GM12873 (cell line): Measurements from ENCODE around the gene YWHAB.

Experiments used
- CTCF ChIP-seq: IDR thresholded peaks from 2 replicates; pipeline ENCODE4 v1.5.1; 2012; ENCODE audit warnings: low read depth, mild to moderate bottlenecking, moderate library complexity, low read length, control low read depth; ENCODE audit not compliant: insufficient read depth; ENCODE audit errors: missing control alignments

The YWHAB gene

DNA sequence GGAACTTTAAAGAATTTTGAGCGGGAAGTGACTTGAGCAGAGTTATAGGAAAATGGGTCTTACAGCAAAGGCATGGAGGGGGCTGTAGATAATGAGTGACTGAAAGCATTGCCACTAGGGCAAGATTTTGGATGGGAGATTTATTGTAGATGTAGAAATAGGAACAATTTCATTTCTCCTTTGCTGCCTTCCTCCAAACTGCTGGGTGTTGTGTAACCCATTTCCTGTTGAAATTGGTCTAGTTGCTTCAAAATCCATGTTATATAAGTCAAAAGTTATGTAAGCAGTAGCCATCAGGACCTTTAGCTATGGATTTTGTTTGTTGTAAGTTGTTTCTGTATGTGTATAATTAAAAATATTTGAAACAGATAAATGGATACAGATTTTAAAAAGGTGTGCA lies 11.1 kb downstream of the YWHAB start:
- TF ChIP-seq CTCF = no peak

DNA sequence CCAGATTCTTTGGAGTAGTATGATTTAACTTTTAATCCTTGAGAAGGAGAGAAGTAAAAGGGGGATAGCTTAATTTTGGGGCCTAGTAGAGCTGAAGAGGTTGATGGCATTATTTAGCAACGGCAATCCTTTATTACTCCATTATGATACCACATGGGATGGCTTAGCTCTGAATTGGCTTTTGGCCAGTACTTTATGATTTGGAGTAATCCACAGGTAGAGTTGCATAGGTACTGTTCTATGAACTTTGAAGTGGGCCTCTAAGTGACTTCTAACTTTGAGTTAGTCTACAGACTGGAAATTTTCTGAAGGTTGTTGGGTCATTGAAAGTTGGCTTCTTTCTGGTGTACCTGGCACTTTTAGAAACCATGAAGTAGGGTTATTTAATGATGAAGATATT lies 11.6 kb downstream of the YWHAB start:
- TF ChIP-seq CTCF = no peak

DNA sequence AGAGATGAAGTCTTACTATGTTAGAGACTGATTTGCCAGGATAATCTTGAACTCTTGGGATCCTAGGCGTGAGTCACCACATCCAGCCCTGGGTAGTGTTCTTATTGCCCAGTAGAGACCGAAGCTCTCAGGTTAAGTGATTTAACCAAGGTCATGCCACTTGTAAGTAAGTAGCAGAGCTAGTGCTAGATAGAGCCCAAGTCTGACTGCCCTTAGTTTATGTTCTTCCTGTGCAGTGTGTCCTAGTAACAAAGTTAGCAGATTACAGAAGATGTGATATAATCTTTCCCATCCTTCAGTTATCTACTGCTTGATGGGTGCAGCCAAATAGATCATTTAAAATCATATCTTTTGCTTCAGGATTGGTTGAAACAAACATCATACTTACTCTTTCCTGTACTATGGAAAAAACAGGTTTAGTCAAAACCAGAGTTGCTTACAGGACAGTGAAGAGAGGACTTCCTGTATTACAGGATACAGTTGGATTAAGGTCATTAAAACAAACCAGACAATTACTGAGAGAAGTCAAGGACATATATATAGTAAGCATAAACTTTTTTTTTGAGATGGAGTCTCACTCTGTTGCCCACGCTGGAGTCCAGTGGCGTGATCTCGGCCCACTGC lies 14.8 kb downstream of the YWHAB start:
- no peak for TF ChIP-seq CTCF

- TF ChIP-seq CTCF = no peak
These were observed 16.5 kb downstream of the YWHAB start for GRCh38 chr20:44901974-44902373.

- TF ChIP-seq CTCF = no peak
These were observed 18.9 kb downstream of the YWHAB start for GRCh38 chr20:44904377-44904776.

GRCh38 chr20:44908987-44909871 lies 23.7 kb downstream of the YWHAB start:
- no peak for TF ChIP-seq CTCF

DNA sequence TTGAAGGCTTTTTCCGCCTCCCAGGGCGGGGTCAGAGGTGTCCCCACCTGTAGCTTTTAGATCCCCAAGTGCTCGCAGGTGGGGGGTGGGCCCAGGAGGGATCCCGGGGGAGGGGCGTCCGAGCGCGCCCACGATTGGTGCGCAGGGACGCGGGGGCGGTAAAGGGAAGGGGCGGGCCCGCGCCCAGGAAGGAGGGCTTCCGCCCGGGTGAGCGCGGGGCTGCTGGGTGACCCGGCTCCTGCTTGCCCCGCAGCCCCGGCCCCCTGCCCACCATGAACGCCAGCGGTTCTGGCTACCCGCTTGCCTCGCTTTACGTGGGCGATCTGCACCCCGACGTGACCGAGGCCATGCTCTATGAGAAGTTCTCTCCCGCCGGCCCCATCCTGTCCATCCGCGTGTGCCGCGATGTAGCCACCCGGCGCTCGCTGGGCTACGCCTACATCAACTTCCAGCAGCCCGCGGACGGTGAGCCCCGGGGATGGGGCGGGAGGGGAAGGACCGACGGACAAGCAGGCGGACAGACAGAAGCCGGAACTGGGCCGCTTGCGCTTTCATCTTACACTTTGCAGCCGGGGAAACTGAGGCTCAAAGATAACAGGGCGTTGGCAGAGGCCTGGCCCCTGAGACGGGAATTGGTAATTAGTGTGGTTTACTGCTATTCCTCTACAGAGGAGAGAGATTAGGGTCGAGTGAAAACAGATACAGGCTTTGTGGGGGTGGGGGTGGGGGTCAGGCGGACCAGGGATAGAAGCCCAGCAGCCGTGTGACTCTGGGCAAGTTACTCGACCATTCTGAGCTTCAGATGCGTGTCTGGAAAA lies 24.6 kb downstream of the YWHAB start, which contains the start of gene PABPC1L:
Gene PABPC1L (plus strand): TSS at position 189 of the 818 bp plus-strand sequence. CDS start 84 bp downstream, at position 273.
- TF ChIP-seq CTCF = no peak
